GM18499 (cell line): ENCODE data around the gene NPIPA8.
"Not testable (repeated sequence)": the region's sequence is repeated elsewhere in the genome, so short reads cannot be mapped to it uniquely, and the experiment has no call there.

ENCODE experiments used
- ATAC-seq: cut with Tn5 transposase; IDR thresholded peaks from one replicate; pipeline ENCODE4 v1.9.1; 2021; ENCODE audit warnings: moderate number of reproducible peaks; ENCODE audit not compliant: insufficient read depth, unreplicated experiment

NPIPA8 gene

GRCh38 chr16:18336636-18337035 lies at the start of gene NPIPA8:
NPIPA8 (minus strand) TSS chr16:18336736; CDS start chr16:18332662, 4,074 bp downstream.
- ATAC-seq = not testable (repeated sequence)

- ATAC-seq = not testable (repeated sequence)
Measured at GRCh38 chr16:18385285-18385684, 48.7 kb upstream of the NPIPA8 start.

- not testable (repeated sequence) for ATAC-seq
Measured at GRCh38 chr16:18384869-18385268, 48.3 kb upstream of the NPIPA8 start.

GRCh38 chr16:18384098-18384636 lies 47.6 kb upstream of the NPIPA8 start:
- ATAC-seq = not testable (repeated sequence)

- not testable (repeated sequence) for ATAC-seq
Measured at GRCh38 chr16:18382696-18383095, 46.2 kb upstream of the NPIPA8 start.

GRCh38 chr16:18347742-18348141 lies 11.2 kb upstream of the NPIPA8 start:
- ATAC-seq = not testable (repeated sequence)

- ATAC-seq = not testable (repeated sequence)
Measured at GRCh38 chr16:18346993-18347392, 10.5 kb upstream of the NPIPA8 start.

- not testable (repeated sequence) for ATAC-seq
Measured at GRCh38 chr16:18344634-18345033, 8.1 kb upstream of the NPIPA8 start.

GRCh38 chr16:18341986-18342385 lies 5.5 kb upstream of the NPIPA8 start:
- not testable (repeated sequence) for ATAC-seq

- ATAC-seq = not testable (repeated sequence)
Measured at GRCh38 chr16:18341417-18341960, 5.0 kb upstream of the NPIPA8 start.

GRCh38 chr16:18339210-18339609 lies 2.7 kb upstream of the NPIPA8 start:
- not testable (repeated sequence) for ATAC-seq

GRCh38 chr16:18311811-18312210 lies 24.7 kb downstream of the NPIPA8 start:
- not testable (repeated sequence) for ATAC-seq

GRCh38 chr16:18309159-18309558 lies 27.4 kb downstream of the NPIPA8 start:
- ATAC-seq = not testable (repeated sequence)

- not testable (repeated sequence) for ATAC-seq
Measured at GRCh38 chr16:18307241-18307640, 29.3 kb downstream of the NPIPA8 start.

- ATAC-seq = not testable (repeated sequence)
Measured at GRCh38 chr16:18306066-18306465, 30.5 kb downstream of the NPIPA8 start.

GRCh38 chr16:18303059-18303706 lies 33.4 kb downstream of the NPIPA8 start:
- ATAC-seq = not testable (repeated sequence)

GRCh38 chr16:18297714-18298113 lies 38.8 kb downstream of the NPIPA8 start:
- ATAC-seq = not testable (repeated sequence)

- ATAC-seq = not testable (repeated sequence)
Measured at GRCh38 chr16:18296931-18297330, 39.6 kb downstream of the NPIPA8 start.

GRCh38 chr16:18294371-18294770 lies 42.2 kb downstream of the NPIPA8 start:
- not testable (repeated sequence) for ATAC-seq

GRCh38 chr16:18293337-18293956 lies 43.1 kb downstream of the NPIPA8 start:
- not testable (repeated sequence) for ATAC-seq

- not testable (repeated sequence) for ATAC-seq
Measured at GRCh38 chr16:18290959-18291358, 45.6 kb downstream of the NPIPA8 start.
